ENCODE results near the gene CD226.
A peak's percentile ranks its signal among the peaks of the same experiment; 100 is the strongest.

Gene CD226

GRCh38 chr18:69858897-69859296, 88.8 kb downstream of the CD226 start:
- Histone ChIP-seq H3K27ac (no peak overlapping the region), H3K36me3 (ENCODE audit: insufficient read depth, low read length) (no peaks in the 10 kb centered on the region)
- TF ChIP-seq EZH2 (IDR thresholded peaks at IDR 0.05), result no peak
- TF ChIP-seq FOXP2 (optimal IDR thresholded peaks at IDR 0.05; ENCODE audit: control extremely low read depth, extremely low read length, insufficient read depth), result no peak
- TF ChIP-seq POLR2AphosphoS5 (IDR thresholded peaks at IDR 0.05; ENCODE audit: borderline replicate concordance, low read depth, low read length), result no peak

GRCh38 chr18:69854455-69854854, 93.2 kb downstream of the CD226 start:
- no peaks in the 10 kb centered on the region for H3K36me3 ChIP-seq (ENCODE audit: insufficient read depth, low read length)
- TF ChIP-seq EZH2 (IDR thresholded peaks at IDR 0.05), result no peak
- TF ChIP-seq POLR2AphosphoS5 (IDR thresholded peaks at IDR 0.05; ENCODE audit: borderline replicate concordance, low read depth, low read length), result no peak
- no peak for TF ChIP-seq FOXP2 (optimal IDR thresholded peaks at IDR 0.05; ENCODE audit: control extremely low read depth, extremely low read length, insufficient read depth)
- no peak overlapping the region for H3K27ac ChIP-seq
- H3K9ac ChIP-seq (ENCODE audit: insufficient read length), result no peak overlapping the region
- no peaks in the 10 kb centered on the region for H3K9me3 ChIP-seq (ENCODE audit: low read depth, low read length)
- H3K4me3 ChIP-seq, result no peak overlapping the region
- DNase-seq (ENCODE audit: low read depth, low spot score), result no peak

More at GRCh38 chr18:69858897-69859296, 88.8 kb downstream of the CD226 start:
- Histone ChIP-seq H3K4me3 (no peak overlapping the region), H3K9ac (ENCODE audit: insufficient read length) (no peak overlapping the region), H3K9me3 (ENCODE audit: low read depth, low read length) (no peaks in the 10 kb centered on the region)
- DNase-seq (ENCODE audit: low read depth, low spot score), result no peak

DNA sequence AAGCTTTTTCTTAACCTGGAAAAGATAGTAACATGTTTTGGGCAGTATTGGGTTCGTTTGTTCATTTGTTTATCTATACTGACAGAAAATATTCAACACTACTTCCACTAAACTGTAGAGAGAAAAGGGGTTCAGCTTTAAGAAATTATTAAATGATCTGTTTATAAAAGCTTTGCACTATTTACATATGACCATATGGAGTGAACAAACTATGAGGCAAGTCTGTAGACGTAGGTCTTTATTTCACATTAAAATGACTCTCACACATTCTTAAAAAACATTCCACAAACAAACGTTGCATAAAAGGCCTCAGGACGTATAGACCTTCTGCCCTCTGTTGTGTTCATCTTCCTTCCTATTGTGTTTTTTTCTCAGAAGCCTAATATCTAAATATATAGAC, 94.6 kb downstream of the CD226 start:
- TF ChIP-seq FOXP2 (optimal IDR thresholded peaks at IDR 0.05; ENCODE audit: control extremely low read depth, extremely low read length, insufficient read depth), result no peak
- H3K27ac ChIP-seq, result no peak overlapping the region
- no peak for DNase-seq (ENCODE audit: low read depth, low spot score)
- no peak overlapping the region for H3K9ac ChIP-seq (ENCODE audit: insufficient read length)
- no peaks in the 10 kb centered on the region for H3K9me3 ChIP-seq (ENCODE audit: low read depth, low read length)
- H3K36me3 ChIP-seq (ENCODE audit: insufficient read depth, low read length), result no peaks in the 10 kb centered on the region
- no peak overlapping the region for H3K4me3 ChIP-seq

DNA sequence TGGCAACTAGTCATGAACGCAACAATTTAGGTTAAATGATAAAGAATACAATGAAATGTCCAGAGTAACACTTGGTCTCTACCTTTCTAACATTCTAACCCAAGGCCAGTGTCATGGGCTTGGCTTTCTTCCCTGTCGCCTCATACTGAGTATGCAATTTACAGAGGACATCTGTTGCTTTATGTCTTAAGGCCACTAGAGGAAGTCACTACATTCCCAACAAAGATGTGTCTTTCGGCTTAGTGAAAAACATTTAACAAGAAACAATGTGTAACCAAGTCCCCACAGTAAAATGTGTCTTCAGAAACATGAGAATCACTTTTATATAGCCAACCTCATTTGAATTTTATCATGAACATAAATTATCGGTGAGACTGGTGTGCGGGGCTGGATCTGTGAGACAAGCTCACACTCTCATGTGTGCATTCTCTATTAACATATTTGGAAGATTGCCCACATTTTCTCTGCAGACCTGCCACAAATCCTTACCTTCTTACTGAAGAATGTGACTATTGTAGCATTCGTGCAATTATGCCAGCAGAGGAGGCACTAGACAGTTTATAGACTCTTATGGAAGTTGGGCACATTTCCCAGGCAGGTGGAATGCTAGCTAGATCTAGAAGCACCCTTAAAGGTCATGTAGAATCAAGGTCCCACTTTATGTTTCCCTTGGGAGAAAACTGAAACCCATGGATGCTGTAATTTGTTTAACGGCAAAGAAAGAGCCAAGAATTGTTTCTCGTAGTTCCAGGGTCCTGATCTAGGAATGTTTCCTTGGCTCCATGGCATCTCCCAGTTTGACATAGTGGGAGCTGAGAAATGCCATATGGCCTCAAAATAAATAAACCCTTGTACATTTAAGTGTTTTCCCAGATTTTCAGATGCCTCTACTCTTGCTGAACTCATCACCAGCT, 101.8 kb downstream of the CD226 start:
- Histone ChIP-seq H3K9me3 (ENCODE audit: low read depth, low read length) (no peaks in the 10 kb centered on the region), H3K27ac (peak overlapping the region; percentile 57; the same call in 1 of the 2 replicates), H3K4me3 (no peak overlapping the region), H3K9ac (ENCODE audit: insufficient read length) (no peak overlapping the region), H3K36me3 (ENCODE audit: insufficient read depth, low read length) (no peaks in the 10 kb centered on the region)
- DNase-seq (ENCODE audit: low read depth, low spot score), result no peak
- TF ChIP-seq EZH2 (IDR thresholded peaks at IDR 0.05) (no peak), FOXP2 (optimal IDR thresholded peaks at IDR 0.05; ENCODE audit: control extremely low read depth, extremely low read length, insufficient read depth) (no peak), POLR2AphosphoS5 (IDR thresholded peaks at IDR 0.05; ENCODE audit: borderline replicate concordance, low read depth, low read length) (no peak)

DNA sequence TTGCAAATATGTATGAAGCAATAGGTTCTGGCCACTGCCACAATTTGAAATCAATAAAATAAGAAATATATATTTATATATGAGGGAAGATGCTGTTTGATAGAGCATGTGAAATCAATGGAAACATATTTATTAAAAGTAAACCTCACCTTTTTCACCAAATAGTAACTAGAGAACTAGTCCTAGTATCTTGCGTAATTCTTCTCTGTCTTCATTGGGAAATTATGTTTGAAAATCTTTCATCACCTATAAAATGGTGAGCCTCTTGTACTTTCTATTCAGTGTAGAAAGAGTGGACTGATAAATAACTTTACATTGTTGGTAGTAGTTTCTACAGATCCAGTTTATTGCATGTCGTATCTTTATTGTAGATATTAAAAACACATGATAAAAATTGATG, 103.0 kb downstream of the CD226 start:
- Histone ChIP-seq H3K4me3 (no peak overlapping the region), H3K9ac (ENCODE audit: insufficient read length) (no peak overlapping the region), H3K27ac (no peak overlapping the region), H3K36me3 (ENCODE audit: insufficient read depth, low read length) (no peaks in the 10 kb centered on the region), H3K9me3 (ENCODE audit: low read depth, low read length) (no peaks in the 10 kb centered on the region)
- DNase-seq (ENCODE audit: low read depth, low spot score), result no peak
- TF ChIP-seq POLR2AphosphoS5 (IDR thresholded peaks at IDR 0.05; ENCODE audit: borderline replicate concordance, low read depth, low read length), result no peak

- Histone ChIP-seq H3K27ac (no peak overlapping the region), H3K9ac (ENCODE audit: insufficient read length) (no peak overlapping the region), H3K9me3 (ENCODE audit: low read depth, low read length) (no peaks in the 10 kb centered on the region), H3K36me3 (ENCODE audit: insufficient read depth, low read length) (no peaks in the 10 kb centered on the region), H3K4me3 (no peak overlapping the region)
- DNase-seq (ENCODE audit: low read depth, low spot score), result no peak
- TF ChIP-seq POLR2AphosphoS5 (IDR thresholded peaks at IDR 0.05; ENCODE audit: borderline replicate concordance, low read depth, low read length) (no peak), FOXP2 (optimal IDR thresholded peaks at IDR 0.05; ENCODE audit: control extremely low read depth, extremely low read length, insufficient read depth) (no peak), EZH2 (IDR thresholded peaks at IDR 0.05) (no peak)
Measured at GRCh38 chr18:69843015-69843414, 104.7 kb downstream of the CD226 start.

DNA sequence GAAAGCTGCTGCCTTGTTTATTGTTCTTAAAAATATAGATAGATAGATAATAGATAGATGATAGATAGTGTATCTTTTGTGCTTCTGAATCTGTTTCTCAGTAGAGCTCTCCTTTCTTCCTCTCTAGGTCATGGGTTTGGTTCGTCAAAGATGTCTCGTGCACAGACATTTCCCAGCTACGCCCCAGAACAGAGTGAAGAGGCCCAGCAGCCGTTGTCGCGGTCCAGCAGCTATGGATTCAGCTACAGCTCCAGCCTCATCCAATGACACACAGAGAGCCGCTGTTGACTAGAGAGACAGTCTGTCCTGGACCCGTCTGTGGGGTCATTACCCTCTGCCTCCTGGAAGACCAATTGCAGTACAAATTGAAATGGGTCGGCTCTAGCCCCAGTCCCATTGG, 106.6 kb downstream of the CD226 start:
- Histone ChIP-seq H3K9ac (ENCODE audit: insufficient read length) (no peak overlapping the region), H3K4me3 (no peak overlapping the region), H3K9me3 (ENCODE audit: low read depth, low read length) (no peaks in the 10 kb centered on the region), H3K36me3 (ENCODE audit: insufficient read depth, low read length) (no peaks in the 10 kb centered on the region), H3K27ac (no peak overlapping the region)
- no peak for DNase-seq (ENCODE audit: low read depth, low spot score)
- TF ChIP-seq FOXP2 (optimal IDR thresholded peaks at IDR 0.05; ENCODE audit: control extremely low read depth, extremely low read length, insufficient read depth) (no peak), EZH2 (IDR thresholded peaks at IDR 0.05) (no peak), POLR2AphosphoS5 (IDR thresholded peaks at IDR 0.05; ENCODE audit: borderline replicate concordance, low read depth, low read length) (no peak)

GRCh38 chr18:69840445-69840844, 107.2 kb downstream of the CD226 start:
- Histone ChIP-seq H3K9me3 (ENCODE audit: low read depth, low read length) (no peaks in the 10 kb centered on the region), H3K27ac (no peak overlapping the region), H3K9ac (ENCODE audit: insufficient read length) (no peak overlapping the region), H3K36me3 (ENCODE audit: insufficient read depth, low read length) (no peaks in the 10 kb centered on the region), H3K4me3 (no peak overlapping the region)
- TF ChIP-seq POLR2AphosphoS5 (IDR thresholded peaks at IDR 0.05; ENCODE audit: borderline replicate concordance, low read depth, low read length) (no peak), EZH2 (IDR thresholded peaks at IDR 0.05) (no peak)
- no peak for DNase-seq (ENCODE audit: low read depth, low spot score)

- Histone ChIP-seq H3K9me3 (ENCODE audit: low read depth, low read length) (no peaks in the 10 kb centered on the region), H3K27ac (no peak overlapping the region), H3K36me3 (ENCODE audit: insufficient read depth, low read length) (no peaks in the 10 kb centered on the region), H3K9ac (ENCODE audit: insufficient read length) (no peak overlapping the region), H3K4me3 (no peak overlapping the region)
- no peak for DNase-seq (ENCODE audit: low read depth, low spot score)
- TF ChIP-seq EZH2 (IDR thresholded peaks at IDR 0.05), result no peak
- no peak for TF ChIP-seq FOXP2 (optimal IDR thresholded peaks at IDR 0.05; ENCODE audit: control extremely low read depth, extremely low read length, insufficient read depth)
- no peak for TF ChIP-seq POLR2AphosphoS5 (IDR thresholded peaks at IDR 0.05; ENCODE audit: borderline replicate concordance, low read depth, low read length)
Measured at GRCh38 chr18:69840001-69840400, 107.7 kb downstream of the CD226 start.
